ENCODE data around the gene SNX19.

GRCh38 chr11:130846606-130847005, 69.7 kb downstream of the SNX19 start:
- TF ChIP-seq, protein P1, sequence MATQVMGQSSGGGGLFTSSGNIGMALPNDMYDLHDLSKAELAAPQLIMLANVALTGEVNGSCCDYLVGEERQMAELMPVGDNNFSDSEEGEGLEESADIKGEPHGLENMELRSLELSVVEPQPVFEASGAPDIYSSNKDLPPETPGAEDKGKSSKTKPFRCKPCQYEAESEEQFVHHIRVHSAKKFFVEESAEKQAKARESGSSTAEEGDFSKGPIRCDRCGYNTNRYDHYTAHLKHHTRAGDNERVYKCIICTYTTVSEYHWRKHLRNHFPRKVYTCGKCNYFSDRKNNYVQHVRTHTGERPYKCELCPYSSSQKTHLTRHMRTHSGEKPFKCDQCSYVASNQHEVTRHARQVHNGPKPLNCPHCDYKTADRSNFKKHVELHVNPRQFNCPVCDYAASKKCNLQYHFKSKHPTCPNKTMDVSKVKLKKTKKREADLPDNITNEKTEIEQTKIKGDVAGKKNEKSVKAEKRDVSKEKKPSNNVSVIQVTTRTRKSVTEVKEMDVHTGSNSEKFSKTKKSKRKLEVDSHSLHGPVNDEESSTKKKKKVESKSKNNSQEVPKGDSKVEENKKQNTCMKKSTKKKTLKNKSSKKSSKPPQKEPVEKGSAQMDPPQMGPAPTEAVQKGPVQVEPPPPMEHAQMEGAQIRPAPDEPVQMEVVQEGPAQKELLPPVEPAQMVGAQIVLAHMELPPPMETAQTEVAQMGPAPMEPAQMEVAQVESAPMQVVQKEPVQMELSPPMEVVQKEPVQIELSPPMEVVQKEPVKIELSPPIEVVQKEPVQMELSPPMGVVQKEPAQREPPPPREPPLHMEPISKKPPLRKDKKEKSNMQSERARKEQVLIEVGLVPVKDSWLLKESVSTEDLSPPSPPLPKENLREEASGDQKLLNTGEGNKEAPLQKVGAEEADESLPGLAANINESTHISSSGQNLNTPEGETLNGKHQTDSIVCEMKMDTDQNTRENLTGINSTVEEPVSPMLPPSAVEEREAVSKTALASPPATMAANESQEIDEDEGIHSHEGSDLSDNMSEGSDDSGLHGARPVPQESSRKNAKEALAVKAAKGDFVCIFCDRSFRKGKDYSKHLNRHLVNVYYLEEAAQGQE (IDR thresholded peaks at IDR 0.05; ENCODE audit: insufficient read depth in 1 of 2, low read depth in 2 of 2, low read length in 2 of 2) = no peak
- no peak for TF ChIP-seq POLR2AphosphoS5 (IDR thresholded peaks at IDR 0.05; ENCODE audit: low read depth, low read length)

Measured in PFSK-1 (cell line).